PC-3 (cell line): ENCODE data around the gene ATG13. TPM values are rescaled to one million over a fixed set of nuclear protein-coding genes. Genes with fewer than 3 reads are reported as not detected.
A peak's percentile ranks its signal among the peaks of the same experiment; 100 is the strongest.

Source experiments
- ATAC-seq: fragments of 200-7000 bp; cut with Tn5 transposase; 2 replicates; pipeline ENCODE4 v1.9.1; 2020; ENCODE audit warnings: mild to moderate bottlenecking, moderate library complexity
- BruUV-seq: library from RNA; stranded (reverse); fragments of 400-500 nt; replicated peaks from 2 replicates; lab custom pipeline; 2021; lab: Mats Ljungman, UMichigan
- CTCF ChIA-PET: fragments of 300-600 bp; sonication (Branson Sonifier 250); formaldehyde crosslinking; loops from one replicate; lab custom pipeline; 2022; ENCODE audit warnings: antibody characterized with exemption; lab: Charles Lee
- POLR2A ChIA-PET: fragments of 300-600 bp; sonication (Branson Sonifier 250); formaldehyde crosslinking; loops from one replicate; lab custom pipeline; 2022; ENCODE audit warnings: antibody characterized with exemption; ENCODE audit not compliant: unreplicated experiment; lab: Charles Lee
- DNase-seq: peaks from one replicate; pipeline ENCODE4 v3.0.0-alpha.2; 2015
- H2AFZ ChIP-seq: fragments of 300-600 bp; sonication (generic); 2 replicates; pipeline ENCODE4 v1.6.0; 2016; ENCODE audit warnings: antibody characterized with exemption, low read length
- H3F3A ChIP-seq: fragments of 300-600 bp; sonication (generic); one replicate; pipeline ENCODE4 v1.6.0; 2017; ENCODE audit warnings: antibody characterized with exemption, low read length, control low read depth, mild to moderate bottlenecking; ENCODE audit not compliant: unreplicated experiment
- H3K27ac ChIP-seq: fragments of 300-600 bp; sonication (generic); 2 replicates; pipeline ENCODE4 v1.5.1; 2016; ENCODE audit warnings: mild to moderate bottlenecking, low read length
- H3K27me3 ChIP-seq: fragments of 300-600 bp; sonication (generic); 2 replicates; pipeline ENCODE4 v1.6.1; 2016; ENCODE audit warnings: low read length, mixed read lengths
- H3K36me3 ChIP-seq: fragments of 300-600 bp; sonication (generic); 2 replicates; pipeline ENCODE4 v1.6.1; 2016; ENCODE audit warnings: low read depth, mixed run types, low read length, mixed read lengths
- H3K4me1 ChIP-seq: fragments of 300-600 bp; sonication (generic); 2 replicates; pipeline ENCODE4 v1.5.1; 2016; ENCODE audit warnings: low read length; ENCODE audit not compliant: insufficient read depth
- H3K4me2 ChIP-seq: fragments of 300-600 bp; sonication (generic); 2 replicates; pipeline ENCODE4 v1.6.0; 2016; ENCODE audit warnings: low read length
- H3K4me3 ChIP-seq: fragments of 300-600 bp; sonication (generic); 2 replicates; pipeline ENCODE4 v1.5.1; 2016; ENCODE audit warnings: mild to moderate bottlenecking, low read length, mixed read lengths
- H3K79me2 ChIP-seq: fragments of 300-600 bp; sonication (generic); 2 replicates; pipeline ENCODE4 v1.6.1; 2017; ENCODE audit warnings: low read length, mixed read lengths
- H3K9ac ChIP-seq: fragments of 300-600 bp; sonication (generic); 2 replicates; pipeline ENCODE4 v1.6.0; 2016; ENCODE audit warnings: mild to moderate bottlenecking, low read length
- H3K9me2 ChIP-seq: fragments of 300-600 bp; sonication (generic); replicated peaks from 2 replicates; pipeline ENCODE4 v1.6.1; 2016; ENCODE audit warnings: mixed run types, low read length, mixed read lengths
- H3K9me3 ChIP-seq: fragments of 300-600 bp; sonication (generic); 2 replicates; pipeline ENCODE4 v1.6.1; 2016; ENCODE audit warnings: low read length, mixed read lengths
- H4K20me1 ChIP-seq: fragments of 300-600 bp; sonication (generic); 2 replicates; pipeline ENCODE4 v1.6.1; 2016; ENCODE audit warnings: low read length, mixed read lengths
- CTCF ChIP-seq: fragments of 300-600 bp; sonication (generic); conservative IDR thresholded peaks from 2 replicates; pipeline ENCODE4 v1.5.1; 2017; ENCODE audit warnings: antibody characterized with exemption, low read depth, mild to moderate bottlenecking, low read length
- EZH2 ChIP-seq: fragments of 300-600 bp; sonication (generic); IDR thresholded peaks from one replicate; pipeline ENCODE4 v1.6.1; 2017; ENCODE audit warnings: antibody characterized with exemption, mild to moderate bottlenecking, low read length; ENCODE audit not compliant: unreplicated experiment
- EZH2phosphoT487 ChIP-seq: fragments of 300-600 bp; sonication (generic); IDR thresholded peaks from 2 replicates; pipeline ENCODE4 v1.6.1; 2018; ENCODE audit warnings: mild to moderate bottlenecking, antibody characterized with exemption, low read length, borderline replicate concordance
- intact Hi-C: fragments of 100-400 bp; cut with micrococcal nuclease; formaldehyde crosslinking; loops from 2 replicates; pipeline ENCODE4 v1.9.0; 2023
- total RNA-seq: library from RNA; depleted of rRNA; stranded (reverse); fragments of >200 nt; gene quantifications from 2 replicates; pipeline ENCODE4 v1.2.3, GENCODE V29; 2014

ATG13 gene
- total RNA-seq, 1 experiment from 2014 or later, result 95.0 TPM

DNA sequence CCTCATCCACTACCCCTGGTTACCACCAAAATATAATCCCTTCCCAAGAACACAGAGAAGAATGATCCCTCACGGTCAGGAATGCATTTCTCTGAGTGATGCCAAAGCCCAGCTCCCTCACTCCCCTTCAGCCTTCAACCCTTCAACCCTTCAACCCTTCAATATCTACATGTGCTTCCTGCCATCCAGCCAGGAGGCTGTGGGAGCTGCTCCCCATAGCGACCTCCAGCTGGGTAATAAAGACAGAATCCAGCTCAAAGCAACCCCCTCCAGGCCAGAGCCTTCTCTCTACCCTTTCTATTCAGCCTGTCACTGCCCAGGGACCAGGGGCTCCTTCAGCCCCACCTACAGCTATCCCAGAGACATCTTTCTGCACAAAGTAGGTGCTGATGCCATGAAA, 80.4 kb downstream of the ATG13 start:
- Histone ChIP-seq H3K9me2 (no peaks in the 10 kb centered on the region), H3K9me3 (no peaks in the 10 kb centered on the region), H2AFZ (no peak overlapping the region), H4K20me1 (no peaks in the 10 kb centered on the region), H3K27ac (no peak overlapping the region), H3K79me2 (peaks cover 28% of the 10 kb centered on the region), H3K27me3 (no peaks in the 10 kb centered on the region), H3F3A (no peaks in the 10 kb centered on the region), H3K4me3 (no peak overlapping the region), H3K4me2 (no peak overlapping the region), H3K4me1 (0 out of 2 replicates have a peak, but pooled peaks cover 3% of the 10 kb centered on the region), H3K36me3 (peaks cover 5% of the 10 kb centered on the region; the same call in 1 of the 2 replicates), H3K9ac (no peak overlapping the region)
- no peak for DNase-seq
- no peak for ATAC-seq
- CTCF ChIA-PET, result no interaction called here
- intact Hi-C loops, result no loop called here
- POLR2A ChIA-PET, result no interaction called here
- no TSS peak for BruUV-seq
- TF ChIP-seq EZH2phosphoT487 (no peak), CTCF (no peak), EZH2 (no peak)

GRCh38 chr11:46698597-46698996, 81.2 kb downstream of the ATG13 start:
- Histone ChIP-seq H3K9ac (no peak overlapping the region), H3K27me3 (no peaks in the 10 kb centered on the region), H3K4me2 (no peak overlapping the region), H4K20me1 (no peaks in the 10 kb centered on the region), H3K4me3 (no peak overlapping the region), H3K27ac (no peak overlapping the region), H3K4me1 (0 out of 2 replicates have a peak, but pooled peaks cover 3% of the 10 kb centered on the region), H3K9me2 (no peaks in the 10 kb centered on the region), H3K36me3 (peaks cover 11% of the 10 kb centered on the region; the same call in 1 of the 2 replicates), H3K79me2 (peaks cover 34% of the 10 kb centered on the region), H3F3A (no peaks in the 10 kb centered on the region), H2AFZ (no peak overlapping the region), H3K9me3 (no peaks in the 10 kb centered on the region)
- intact Hi-C loops, result no loop called here
- CTCF ChIA-PET, result no interaction called here
- ATAC-seq (no peak), DNase-seq (no peak)
- no TSS peak for BruUV-seq
- POLR2A ChIA-PET, result no interaction called here
- TF ChIP-seq EZH2 (no peak), CTCF (no peak), EZH2phosphoT487 (no peak)

DNA sequence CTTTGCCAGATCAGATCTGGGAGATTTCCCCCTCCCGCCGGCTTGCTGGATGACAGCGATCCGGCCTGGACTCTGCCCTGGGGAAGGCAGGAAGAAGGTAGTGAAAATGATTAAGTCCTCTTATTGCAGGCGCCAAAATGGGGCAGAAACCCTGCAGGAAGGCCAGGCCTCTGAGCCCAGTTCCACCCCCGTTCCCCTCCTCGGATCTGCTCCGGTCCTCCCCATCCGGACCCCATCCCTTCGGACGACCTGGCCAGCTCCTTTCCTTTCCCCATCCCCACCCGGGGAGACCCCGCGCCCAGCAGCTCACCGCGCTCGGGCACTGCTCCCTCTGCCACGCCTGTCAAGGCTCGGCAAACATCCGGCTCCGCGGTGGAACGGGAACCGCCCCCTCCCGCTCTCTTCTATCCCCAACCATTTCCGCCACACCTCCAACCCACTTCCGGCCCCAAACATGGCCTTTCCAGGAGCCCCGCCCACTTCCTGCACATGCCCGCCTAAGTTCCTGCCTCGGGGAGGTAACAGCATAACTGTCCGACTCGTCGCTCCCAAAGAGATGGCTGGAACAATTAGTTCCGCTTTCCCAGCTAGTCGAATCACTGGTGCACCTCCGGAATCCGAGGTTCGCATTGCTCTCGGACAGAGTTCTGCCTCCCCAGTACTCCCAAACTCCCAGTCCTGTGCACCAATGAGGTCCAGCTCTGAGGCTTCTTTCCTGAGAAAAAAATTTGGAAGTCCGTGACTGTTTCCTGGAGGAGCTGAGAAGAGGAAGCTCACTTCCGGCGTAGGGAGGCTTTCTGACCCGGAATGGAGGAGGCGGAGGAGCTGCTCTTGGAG, 83.1 kb downstream of the ATG13 start, which contains the start of the genes ARHGAP1 and ZNF408:
TSS of gene ARHGAP1 (minus strand) at position 379 of the 837 bp plus-strand sequence. CDS start 4,512 bp downstream, outside the sequence.
TSS of gene ZNF408 (plus strand) at position 791 of the 837 bp plus-strand sequence. CDS start at position 808, 17 bp downstream.
- H3K79me2 ChIP-seq, result peaks cover 34% of the 10 kb centered on the region
- DNase-seq (peak; percentile 97), ATAC-seq (peak; percentile 95)
- no TSS peak for BruUV-seq
- H3K4me3 ChIP-seq, result peak within 1 kb of the TSS; percentile 89
- ChIA-PET CTCF (interaction anchor here (0.6 kb wide), 1 partner anchor 25 kb away, joined by 3 read pairs; no protein-coding TSS in a partner anchor), POLR2A (interaction anchor here (0.6 kb wide), 1 partner anchor 52 kb away, joined by 3 read pairs; no protein-coding TSS in a partner anchor)
- H3K9me2 ChIP-seq, result no peaks in the 10 kb centered on the region
- peak within 1 kb of the TSS; percentile 90 for H2AFZ ChIP-seq
- H3F3A ChIP-seq, result no peaks in the 10 kb centered on the region
- H3K27ac ChIP-seq, result peak within 1 kb of the TSS; percentile 82
- H3K36me3 ChIP-seq, result peaks cover 23% of the 10 kb centered on the region; the same call in 1 of the 2 replicates
- H3K9ac ChIP-seq, result peak within 1 kb of the TSS; percentile 91
- 0 out of 2 replicates have a peak, but pooled peaks cover 3% of the 10 kb centered on the region for H3K4me1 ChIP-seq
- H3K9me3 ChIP-seq, result no peaks in the 10 kb centered on the region
- H4K20me1 ChIP-seq, result no peaks in the 10 kb centered on the region
- H3K4me2 ChIP-seq, result peak within 1 kb of the TSS; percentile 88
- intact Hi-C loops, result loop anchor here (2.0 to 5.0 kb wide), 3 partner anchors 37 to 78 kb away; no protein-coding TSS in a partner anchor
- no peak for TF ChIP-seq CTCF
- TF ChIP-seq EZH2, result no peak
- TF ChIP-seq EZH2phosphoT487, result no peak
- no peaks in the 10 kb centered on the region for H3K27me3 ChIP-seq
